ENCODE measurements around the gene SLC7A14.

The SLC7A14 gene

GRCh38 chr3:170508839-170509238 is 77.0 kb downstream of the SLC7A14 start:
- no peaks in the 10 kb centered on the region for H3K27me3 ChIP-seq (replicated peaks; ENCODE audit: insufficient read depth, low read length)
- no peaks in the 10 kb centered on the region for H3K4me1 ChIP-seq (ENCODE audit: low read length)
- no peak overlapping the region for H3K27ac ChIP-seq (ENCODE audit: low read length)
- H3K79me2 ChIP-seq (ENCODE audit: low read length) = no peaks in the 10 kb centered on the region
- H3K9me3 ChIP-seq (replicated peaks; ENCODE audit: insufficient read depth, low read length) = no peaks in the 10 kb centered on the region
- H3K36me3 ChIP-seq (replicated peaks; ENCODE audit: insufficient read depth, low read length) = no peaks in the 10 kb centered on the region
- DNase-seq = no peak
- no peak overlapping the region for H3K9ac ChIP-seq (ENCODE audit: low read length)
- no peak for TF ChIP-seq EZH2 (optimal IDR thresholded peaks at IDR 0.05; ENCODE audit: low read depth, low read length)
- TF ChIP-seq CTCF (IDR thresholded peaks at IDR 0.05; ENCODE audit: low read length) = no peak
- TF ChIP-seq EZH2phosphoT487 (IDR thresholded peaks at IDR 0.05; ENCODE audit: low read length) = no peak
- H4K20me1 ChIP-seq (ENCODE audit: insufficient read depth, low read length) = no peaks in the 10 kb centered on the region
- H3K4me3 ChIP-seq (ENCODE audit: low read length) = no peak overlapping the region
- H2AFZ ChIP-seq (ENCODE audit: low read length) = no peak overlapping the region
- H3K4me2 ChIP-seq (ENCODE audit: low read depth, low read length) = no peak overlapping the region
- no peaks in the 10 kb centered on the region for H3K9me2 ChIP-seq (replicated peaks; ENCODE audit: insufficient read depth, low read length)
- H3F3A ChIP-seq (ENCODE audit: insufficient read depth, low read length) = no peaks in the 10 kb centered on the region

- no peak for DNase-seq
- H3K79me2 ChIP-seq (ENCODE audit: low read length) = no peaks in the 10 kb centered on the region
- no peaks in the 10 kb centered on the region for H3K4me1 ChIP-seq (ENCODE audit: low read length)
- no peak overlapping the region for H3K4me2 ChIP-seq (ENCODE audit: low read depth, low read length)
- no peaks in the 10 kb centered on the region for H3F3A ChIP-seq (ENCODE audit: insufficient read depth, low read length)
- no peak overlapping the region for H3K9ac ChIP-seq (ENCODE audit: low read length)
- no peak overlapping the region for H3K4me3 ChIP-seq (ENCODE audit: low read length)
- no peaks in the 10 kb centered on the region for H3K9me2 ChIP-seq (replicated peaks; ENCODE audit: insufficient read depth, low read length)
- H4K20me1 ChIP-seq (ENCODE audit: insufficient read depth, low read length) = no peaks in the 10 kb centered on the region
- no peak overlapping the region for H2AFZ ChIP-seq (ENCODE audit: low read length)
- no peak overlapping the region for H3K27ac ChIP-seq (ENCODE audit: low read length)
- no peaks in the 10 kb centered on the region for H3K27me3 ChIP-seq (replicated peaks; ENCODE audit: insufficient read depth, low read length)
- H3K9me3 ChIP-seq (replicated peaks; ENCODE audit: insufficient read depth, low read length) = no peaks in the 10 kb centered on the region
- H3K36me3 ChIP-seq (replicated peaks; ENCODE audit: insufficient read depth, low read length) = no peaks in the 10 kb centered on the region
- TF ChIP-seq CTCF (IDR thresholded peaks at IDR 0.05; ENCODE audit: low read length) (no peak), EZH2phosphoT487 (IDR thresholded peaks at IDR 0.05; ENCODE audit: low read length) (no peak), EZH2 (optimal IDR thresholded peaks at IDR 0.05; ENCODE audit: low read depth, low read length) (no peak)
These were observed 77.6 kb downstream of the SLC7A14 start for GRCh38 chr3:170508291-170508690.

- H3F3A ChIP-seq (ENCODE audit: insufficient read depth, low read length) = no peaks in the 10 kb centered on the region
- no peaks in the 10 kb centered on the region for H4K20me1 ChIP-seq (ENCODE audit: insufficient read depth, low read length)
- TF ChIP-seq CTCF (IDR thresholded peaks at IDR 0.05; ENCODE audit: low read length) (no peak), EZH2 (optimal IDR thresholded peaks at IDR 0.05; ENCODE audit: low read depth, low read length) (no peak), EZH2phosphoT487 (IDR thresholded peaks at IDR 0.05; ENCODE audit: low read length) (no peak)
- H3K4me3 ChIP-seq (ENCODE audit: low read length) = no peak overlapping the region
- H3K4me2 ChIP-seq (ENCODE audit: low read depth, low read length) = no peak overlapping the region
- DNase-seq = no peak
- H3K36me3 ChIP-seq (replicated peaks; ENCODE audit: insufficient read depth, low read length) = no peaks in the 10 kb centered on the region
- H3K27ac ChIP-seq (ENCODE audit: low read length) = no peak overlapping the region
- no peaks in the 10 kb centered on the region for H3K4me1 ChIP-seq (ENCODE audit: low read length)
- H3K9ac ChIP-seq (ENCODE audit: low read length) = no peak overlapping the region
- H2AFZ ChIP-seq (ENCODE audit: low read length) = no peak overlapping the region
- H3K9me3 ChIP-seq (replicated peaks; ENCODE audit: insufficient read depth, low read length) = no peaks in the 10 kb centered on the region
- H3K9me2 ChIP-seq (replicated peaks; ENCODE audit: insufficient read depth, low read length) = no peaks in the 10 kb centered on the region
- no peaks in the 10 kb centered on the region for H3K27me3 ChIP-seq (replicated peaks; ENCODE audit: insufficient read depth, low read length)
- no peaks in the 10 kb centered on the region for H3K79me2 ChIP-seq (ENCODE audit: low read length)
These were observed 78.8 kb downstream of the SLC7A14 start for GRCh38 chr3:170507063-170507462.
